SJCRH30 (cell line): ENCODE data around the gene AMDHD1. TPM values are rescaled to one million over a fixed set of nuclear protein-coding genes. Genes with fewer than 3 reads are reported as not detected.
A peak's percentile ranks its signal among the peaks of the same experiment; 100 is the strongest.
"Not testable (repeated sequence)": the region's sequence is repeated elsewhere in the genome, so short reads cannot be mapped to it uniquely, and the experiment has no call there.

Source experiments
- DNase-seq, 2 experiments: peaks; one replicate each; pipeline ENCODE4 v3.0.0-alpha.2; 2015 to 2020
- H3K27ac ChIP-seq: fragments of 250-450 bp; sonication (Bioruptor Pico); 2 replicates; pipeline ENCODE4 v1.5.1; 2020; ENCODE audit warnings: mild to moderate bottlenecking, moderate library complexity
- H3K27me3 ChIP-seq: fragments of 250-450 bp; sonication (Bioruptor Pico); 2 replicates; pipeline ENCODE4 v1.5.1; 2020; ENCODE audit warnings: mild to moderate bottlenecking, moderate library complexity
- H3K36me3 ChIP-seq: fragments of 250-450 bp; sonication (Bioruptor Pico); 2 replicates; pipeline ENCODE4 v1.5.1; 2020; ENCODE audit warnings: mild to moderate bottlenecking, moderate library complexity
- H3K4me1 ChIP-seq: fragments of 250-450 bp; sonication (Bioruptor Pico); 2 replicates; pipeline ENCODE4 v1.5.1; 2020; ENCODE audit warnings: mild to moderate bottlenecking, moderate library complexity
- H3K4me3 ChIP-seq: fragments of 250-450 bp; sonication (Bioruptor Pico); 2 replicates; pipeline ENCODE4 v1.5.1; 2020; ENCODE audit warnings: mild to moderate bottlenecking, moderate library complexity
- H3K9me3 ChIP-seq: fragments of 250-450 bp; sonication (Bioruptor Pico); replicated peaks from 2 replicates; pipeline ENCODE4 v1.5.1; 2020; ENCODE audit warnings: mild to moderate bottlenecking, moderate library complexity
- total RNA-seq: library from RNA; depleted of rRNA; stranded (reverse); fragments of >200 nt; shearing (Covaris generic); gene quantifications from 2 replicates; pipeline ENCODE4 v1.2.3, GENCODE V29; 2014

The AMDHD1 gene
- total RNA-seq, 1 experiment from 2014 or later, result not detected

GRCh38 chr12:95951515-95951914 lies 8.4 kb downstream of the AMDHD1 start:
- H3K4me1 ChIP-seq, result no peaks in the 10 kb centered on the region
- no peak overlapping the region for H3K4me3 ChIP-seq
- H3K27me3 ChIP-seq, result no peaks in the 10 kb centered on the region
- no peak overlapping the region for H3K27ac ChIP-seq
- no peaks in the 10 kb centered on the region for H3K36me3 ChIP-seq
- no peak for DNase-seq
- no peaks in the 10 kb centered on the region for H3K9me3 ChIP-seq

DNA sequence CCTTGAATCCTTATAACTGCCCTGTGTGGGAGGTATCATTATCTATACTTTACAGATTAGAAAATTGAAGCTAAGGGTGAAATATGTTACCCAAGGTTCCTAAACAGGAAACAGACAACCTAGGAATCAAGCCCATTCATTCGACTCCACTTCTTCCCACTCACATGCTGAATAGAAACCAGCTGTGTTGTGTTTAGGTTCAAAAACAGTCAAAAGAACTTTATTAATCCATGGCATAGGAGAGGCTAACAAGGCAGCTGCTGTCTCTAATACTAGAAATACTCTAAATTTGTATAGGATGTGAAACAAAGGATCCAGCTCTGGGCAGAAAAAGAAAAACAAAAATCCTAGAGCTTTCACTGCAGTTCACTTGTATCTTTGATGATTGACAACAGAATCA lies 9.9 kb downstream of the AMDHD1 start:
- H3K4me3 ChIP-seq, result no peak overlapping the region
- H3K27me3 ChIP-seq, result no peaks in the 10 kb centered on the region; the same call in 1 of the 2 replicates
- H3K4me1 ChIP-seq, result no peaks in the 10 kb centered on the region
- H3K27ac ChIP-seq, result no peak overlapping the region
- H3K9me3 ChIP-seq, result no peaks in the 10 kb centered on the region
- DNase-seq, result no peak
- H3K36me3 ChIP-seq, result no peaks in the 10 kb centered on the region

DNA sequence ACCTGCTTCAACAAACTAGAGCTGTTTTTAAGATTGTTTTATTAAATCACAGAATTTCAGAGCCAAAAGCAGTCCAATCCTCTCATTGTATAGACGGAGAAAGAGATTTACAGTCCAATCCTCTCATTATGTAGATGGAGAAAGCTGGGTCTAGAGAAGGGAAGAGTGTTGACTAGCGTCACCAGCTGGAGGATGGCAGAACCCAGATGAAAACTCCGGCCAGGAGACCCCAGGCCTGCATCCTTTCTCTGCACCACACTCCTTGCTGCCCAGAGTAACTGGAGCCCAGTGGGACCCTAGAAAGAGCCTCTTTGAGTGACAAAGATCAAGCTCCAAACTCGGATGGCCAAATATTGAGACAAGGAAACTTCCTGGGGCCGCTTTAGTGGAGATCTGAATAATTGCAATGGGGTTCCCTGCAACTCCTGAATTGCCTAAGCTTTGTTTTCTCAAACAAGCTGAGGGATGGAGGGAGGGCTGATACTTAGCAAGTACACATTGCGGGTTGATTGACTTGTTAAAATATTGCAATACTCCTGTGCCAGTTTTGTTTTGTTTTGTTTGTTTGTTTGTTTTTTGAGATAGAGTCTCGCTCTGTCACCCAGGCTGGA lies 12.5 kb downstream of the AMDHD1 start:
- no peak overlapping the region for H3K27ac ChIP-seq
- no peak for DNase-seq
- no peaks in the 10 kb centered on the region for H3K36me3 ChIP-seq
- H3K4me1 ChIP-seq, result no peaks in the 10 kb centered on the region
- H3K4me3 ChIP-seq, result no peak overlapping the region
- no peaks in the 10 kb centered on the region for H3K9me3 ChIP-seq
- H3K27me3 ChIP-seq, result no peaks in the 10 kb centered on the region; the same call in 1 of the 2 replicates

DNA sequence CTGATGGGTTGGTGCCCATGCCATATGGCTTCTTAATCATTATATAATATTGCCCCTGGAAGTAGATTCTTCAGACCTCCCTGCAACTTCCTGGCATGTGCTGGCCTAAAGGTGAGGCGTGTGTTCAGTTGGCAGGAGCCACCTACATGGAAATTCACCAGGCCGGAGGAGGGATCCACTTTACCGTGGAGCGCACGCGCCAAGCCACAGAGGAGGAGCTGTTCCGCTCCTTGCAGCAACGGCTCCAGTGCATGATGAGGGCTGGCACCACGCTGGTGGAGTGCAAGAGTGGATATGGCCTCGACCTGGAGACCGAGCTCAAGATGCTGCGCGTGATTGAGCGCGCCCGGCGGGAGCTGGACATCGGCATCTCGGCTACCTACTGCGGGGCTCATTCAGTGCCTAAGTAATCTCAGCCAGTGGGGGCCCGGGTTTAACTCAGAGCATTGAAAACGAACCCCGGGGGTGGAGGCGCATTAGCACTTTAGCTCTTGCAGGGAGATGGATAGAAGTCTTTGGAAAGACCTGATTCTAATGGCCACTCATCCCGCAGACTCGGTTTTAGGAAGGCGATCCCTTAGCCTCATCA lies 13.5 kb downstream of the AMDHD1 start:
- Histone ChIP-seq H3K9me3 (no peaks in the 10 kb centered on the region), H3K4me3 (no peak overlapping the region), H3K36me3 (no peaks in the 10 kb centered on the region)

DNA sequence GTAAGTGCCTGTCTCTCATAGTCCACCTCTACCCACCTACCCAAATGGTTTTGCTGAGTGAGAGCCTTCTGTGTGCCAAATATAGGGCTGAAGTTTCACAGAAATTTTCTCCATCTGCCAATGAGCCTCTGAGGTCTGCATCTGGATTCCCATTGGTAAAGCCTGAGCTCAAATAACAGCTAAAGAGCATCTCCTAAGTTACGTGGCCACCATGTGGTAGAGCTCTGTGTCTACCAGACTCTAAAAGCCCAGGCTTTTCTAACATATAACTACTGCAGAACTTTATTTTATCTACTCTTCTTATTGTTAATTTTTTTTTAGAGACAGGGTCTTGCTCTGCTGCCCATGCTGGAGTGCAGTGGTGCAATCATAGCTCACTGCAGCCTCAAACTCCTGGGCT lies 16.0 kb downstream of the AMDHD1 start:
- no peaks in the 10 kb centered on the region for H3K9me3 ChIP-seq
- DNase-seq, result peak in 1 of 2 experiments; percentile 15
- no peaks in the 10 kb centered on the region; the same call in 1 of the 2 replicates for H3K27me3 ChIP-seq
- H3K27ac ChIP-seq, result no peak overlapping the region
- H3K4me1 ChIP-seq, result no peaks in the 10 kb centered on the region
- no peaks in the 10 kb centered on the region for H3K36me3 ChIP-seq
- H3K4me3 ChIP-seq, result no peak overlapping the region

More for the DNA sequence above, 13.5 kb downstream of the AMDHD1 start:
- no peak for DNase-seq
- Histone ChIP-seq H3K27me3 (no peaks in the 10 kb centered on the region; the same call in 1 of the 2 replicates), H3K4me1 (no peaks in the 10 kb centered on the region), H3K27ac (no peak overlapping the region)

- Histone ChIP-seq H3K9me3 (no peaks in the 10 kb centered on the region), H3K27ac (no peak overlapping the region), H3K4me1 (no peaks in the 10 kb centered on the region), H3K27me3 (no peaks in the 10 kb centered on the region; the same call in 1 of the 2 replicates), H3K4me3 (no peak overlapping the region), H3K36me3 (no peaks in the 10 kb centered on the region)
- DNase-seq, result no peak
Observed at GRCh38 chr12:95960241-95960640, 17.1 kb downstream of the AMDHD1 start.

- Histone ChIP-seq H3K36me3 (no peaks in the 10 kb centered on the region), H3K27ac (no peak overlapping the region), H3K4me3 (no peak overlapping the region), H3K4me1 (no peaks in the 10 kb centered on the region), H3K27me3 (no peaks in the 10 kb centered on the region; the same call in 1 of the 2 replicates), H3K9me3 (no peaks in the 10 kb centered on the region)
- DNase-seq, result no peak
Observed at GRCh38 chr12:95962222-95962621, 19.1 kb downstream of the AMDHD1 start.

- Histone ChIP-seq H3K4me1 (no peaks in the 10 kb centered on the region), H3K9me3 (no peaks in the 10 kb centered on the region), H3K27ac (no peak overlapping the region), H3K27me3 (no peaks in the 10 kb centered on the region), H3K4me3 (no peak overlapping the region), H3K36me3 (no peaks in the 10 kb centered on the region)
- DNase-seq, result peak in 1 of 2 experiments; percentile 8
Observed at GRCh38 chr12:95963096-95963495, 20.0 kb downstream of the AMDHD1 start.

- no peaks in the 10 kb centered on the region for H3K4me1 ChIP-seq
- no peak overlapping the region for H3K4me3 ChIP-seq
- no peak overlapping the region for H3K27ac ChIP-seq
- H3K9me3 ChIP-seq, result no peaks in the 10 kb centered on the region
- H3K36me3 ChIP-seq, result no peaks in the 10 kb centered on the region
- DNase-seq, result peak in 1 of 2 experiments; percentile 2
- H3K27me3 ChIP-seq, result no peaks in the 10 kb centered on the region
Observed at GRCh38 chr12:95966287-95966870, 23.2 kb downstream of the AMDHD1 start.

GRCh38 chr12:95967301-95967700 lies 24.2 kb downstream of the AMDHD1 start:
- Histone ChIP-seq H3K27me3 (no peaks in the 10 kb centered on the region), H3K9me3 (no peaks in the 10 kb centered on the region), H3K27ac (no peak overlapping the region), H3K4me1 (no peaks in the 10 kb centered on the region), H3K36me3 (no peaks in the 10 kb centered on the region), H3K4me3 (no peak overlapping the region)
- no peak for DNase-seq

DNA sequence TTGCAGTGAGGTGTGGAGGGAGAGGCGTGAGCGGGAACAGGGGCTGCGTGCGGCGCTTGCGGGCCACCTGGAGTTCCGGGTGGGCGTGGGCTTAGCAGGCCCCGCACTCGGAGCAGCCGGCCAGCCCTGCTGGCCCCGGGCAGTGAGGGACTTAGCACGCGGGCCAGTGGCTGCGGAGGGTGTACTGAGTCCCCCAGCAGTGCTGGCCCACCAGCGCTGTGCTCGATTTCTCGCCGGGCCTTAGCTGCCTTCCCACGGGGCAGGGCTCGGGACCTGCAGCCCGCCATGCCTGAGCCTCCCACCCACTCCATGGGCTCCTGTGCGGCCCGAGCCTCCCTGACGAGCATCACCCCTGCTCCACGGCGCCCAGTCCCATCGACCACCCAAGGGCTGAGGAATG lies 26.0 kb downstream of the AMDHD1 start:
- not testable (repeated sequence) for H3K36me3 ChIP-seq, H3K27me3 ChIP-seq, H3K4me1 ChIP-seq, H3K4me3 ChIP-seq, H3K27ac ChIP-seq, H3K9me3 ChIP-seq, DNase-seq

- Histone ChIP-seq H3K27me3 (no peaks in the 10 kb centered on the region), H3K4me1 (no peaks in the 10 kb centered on the region), H3K36me3 (no peaks in the 10 kb centered on the region), H3K9me3 (no peaks in the 10 kb centered on the region), H3K4me3 (no peak overlapping the region), H3K27ac (no peak overlapping the region)
- DNase-seq, result no peak
Observed at GRCh38 chr12:95970905-95971304, 27.8 kb downstream of the AMDHD1 start.

- Histone ChIP-seq H3K36me3 (no peaks in the 10 kb centered on the region), H3K27me3 (no peaks in the 10 kb centered on the region), H3K9me3 (no peaks in the 10 kb centered on the region), H3K4me1 (no peaks in the 10 kb centered on the region), H3K27ac (no peak overlapping the region), H3K4me3 (no peak overlapping the region)
- DNase-seq, result no peak
Observed at GRCh38 chr12:95972832-95973456, 29.8 kb downstream of the AMDHD1 start.

- no peak overlapping the region for H3K4me3 ChIP-seq
- H3K4me1 ChIP-seq, result no peaks in the 10 kb centered on the region
- no peaks in the 10 kb centered on the region for H3K9me3 ChIP-seq
- no peak overlapping the region for H3K27ac ChIP-seq
- DNase-seq, result no peak
- no peaks in the 10 kb centered on the region for H3K36me3 ChIP-seq
- H3K27me3 ChIP-seq, result no peaks in the 10 kb centered on the region
Observed at GRCh38 chr12:95974358-95974757, 31.2 kb downstream of the AMDHD1 start.

DNA sequence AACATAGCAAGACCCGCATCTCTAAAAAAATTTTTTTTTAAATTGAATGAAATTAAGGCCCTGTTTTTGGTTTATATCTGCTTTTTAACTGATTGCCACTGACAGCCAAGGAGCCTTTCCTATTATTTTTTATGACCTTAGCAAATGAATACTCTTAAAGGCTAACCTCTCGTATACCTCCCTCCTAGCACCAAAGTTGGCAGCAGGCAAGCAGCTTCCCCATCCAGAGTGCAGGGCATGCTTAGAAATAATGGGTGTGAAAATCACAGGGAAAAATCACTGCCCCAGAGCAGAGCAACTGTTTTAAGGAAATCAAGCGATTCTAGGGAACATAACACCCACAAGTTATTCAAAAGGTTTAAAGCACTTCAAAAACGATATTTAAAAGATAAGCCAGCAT lies 32.4 kb downstream of the AMDHD1 start:
- Histone ChIP-seq H3K36me3 (no peaks in the 10 kb centered on the region), H3K4me3 (no peak overlapping the region), H3K9me3 (no peaks in the 10 kb centered on the region), H3K27me3 (no peaks in the 10 kb centered on the region), H3K4me1 (no peaks in the 10 kb centered on the region), H3K27ac (no peak overlapping the region)
- no peak for DNase-seq
